CD4-positive, alpha-beta T cell treated with Interleukin-4 for 1 hour (primary cell): ENCODE data around the gene XIAP.
"Not testable (repeated sequence)": the region's sequence is repeated elsewhere in the genome, so short reads cannot be mapped to it uniquely, and the experiment has no call there.

Experiments used
- DNase-seq, 2 donors: peaks; one replicate each; pipeline ENCODE4 v3.0.0-alpha.2; 2020 to 2022

XIAP gene

DNA sequence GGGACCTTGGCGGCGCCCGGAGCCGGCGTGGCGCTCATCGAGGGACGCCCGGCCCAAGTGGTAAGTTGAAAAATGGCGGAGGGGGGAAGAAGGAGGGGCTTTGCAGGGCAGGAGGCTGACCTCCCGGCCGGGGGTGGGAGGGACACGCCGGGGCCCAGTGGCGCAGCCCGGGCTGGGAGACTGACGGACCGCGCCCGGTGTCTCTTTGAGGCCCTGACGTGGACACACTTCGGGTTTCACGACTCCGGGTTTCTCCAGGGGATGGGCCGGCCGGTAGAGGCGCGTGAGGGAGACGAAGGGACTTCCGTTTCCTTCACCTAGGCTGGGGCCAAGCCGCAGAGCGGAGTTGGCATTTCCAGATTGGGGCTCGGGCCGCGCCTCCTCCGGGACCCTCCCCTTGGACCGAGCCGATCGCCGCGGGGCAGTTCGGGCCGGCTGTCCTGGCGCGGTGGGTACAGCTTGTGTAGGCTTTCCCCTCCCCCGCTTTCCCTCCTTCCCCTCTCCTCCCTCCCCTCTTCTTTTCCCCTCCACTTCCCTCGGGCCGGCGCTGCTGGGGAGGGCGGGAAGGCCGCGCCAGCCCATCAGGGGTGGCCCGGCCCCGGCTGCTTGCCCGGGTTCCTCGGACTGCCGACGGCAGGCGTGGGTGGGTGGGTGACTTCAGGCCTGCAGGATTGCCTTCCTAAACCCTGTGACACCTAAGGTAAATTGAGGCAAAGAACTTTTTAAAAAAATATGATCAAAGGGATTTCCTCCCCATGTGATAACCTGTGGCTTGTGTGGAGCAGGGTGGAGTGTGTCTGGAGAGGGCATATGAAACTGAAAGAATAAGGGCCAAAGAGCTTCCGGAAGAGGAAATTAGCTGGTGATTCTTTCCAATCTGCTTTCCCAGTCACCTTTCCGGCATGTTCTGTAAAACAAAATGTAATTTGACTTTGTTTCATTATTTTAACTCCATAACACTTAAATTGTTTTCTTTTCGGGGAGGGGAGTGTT, at the start of gene XIAP:
TSS of gene XIAP (plus strand) at position 208 of the 993 bp plus-strand sequence. CDS start 25,610 bp downstream, outside the sequence.
- DNase-seq, result peak; percentile 77 to 78

DNA sequence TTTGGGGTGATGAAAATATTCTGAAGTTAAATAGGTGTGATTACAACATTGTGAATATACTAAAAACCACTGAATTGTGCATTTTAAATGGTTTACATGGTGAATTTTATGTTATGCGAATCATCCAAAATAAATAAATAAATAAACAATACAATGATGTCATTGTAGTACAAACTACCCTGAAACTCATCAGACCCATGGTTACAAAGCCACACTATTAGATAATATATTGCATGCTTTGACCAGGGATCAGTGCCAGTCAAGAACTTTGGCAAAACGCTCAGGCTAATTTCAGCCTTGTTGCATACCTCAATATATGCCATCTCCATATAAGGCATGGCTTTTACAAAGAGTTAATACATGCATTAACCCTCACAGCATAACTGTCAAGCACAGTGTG, 45.5 kb upstream of the XIAP start:
- no peak for DNase-seq

DNA sequence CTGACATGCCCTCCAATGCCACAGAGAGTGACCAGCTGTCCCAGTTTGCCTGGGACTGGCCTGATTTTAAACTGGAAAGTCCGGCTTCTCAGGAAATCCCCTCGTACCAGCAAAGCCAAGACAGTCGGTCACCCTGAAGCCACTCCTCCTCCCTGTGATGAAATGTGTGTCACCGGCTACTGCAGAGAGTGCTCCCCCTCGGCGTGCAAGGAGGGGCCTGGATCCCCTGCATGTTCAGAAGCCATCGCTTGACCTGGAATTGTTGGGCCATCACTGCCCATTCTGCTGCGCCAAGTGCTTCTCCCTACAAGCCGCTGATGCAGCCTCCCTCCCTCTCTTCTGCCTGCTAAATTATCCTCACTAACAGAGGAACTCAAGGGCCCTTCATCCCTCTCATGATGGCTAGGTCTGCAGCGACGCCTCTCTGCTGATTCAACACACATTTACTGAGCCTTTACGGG, 44.9 kb upstream of the XIAP start:
- not testable (repeated sequence) for DNase-seq

DNA sequence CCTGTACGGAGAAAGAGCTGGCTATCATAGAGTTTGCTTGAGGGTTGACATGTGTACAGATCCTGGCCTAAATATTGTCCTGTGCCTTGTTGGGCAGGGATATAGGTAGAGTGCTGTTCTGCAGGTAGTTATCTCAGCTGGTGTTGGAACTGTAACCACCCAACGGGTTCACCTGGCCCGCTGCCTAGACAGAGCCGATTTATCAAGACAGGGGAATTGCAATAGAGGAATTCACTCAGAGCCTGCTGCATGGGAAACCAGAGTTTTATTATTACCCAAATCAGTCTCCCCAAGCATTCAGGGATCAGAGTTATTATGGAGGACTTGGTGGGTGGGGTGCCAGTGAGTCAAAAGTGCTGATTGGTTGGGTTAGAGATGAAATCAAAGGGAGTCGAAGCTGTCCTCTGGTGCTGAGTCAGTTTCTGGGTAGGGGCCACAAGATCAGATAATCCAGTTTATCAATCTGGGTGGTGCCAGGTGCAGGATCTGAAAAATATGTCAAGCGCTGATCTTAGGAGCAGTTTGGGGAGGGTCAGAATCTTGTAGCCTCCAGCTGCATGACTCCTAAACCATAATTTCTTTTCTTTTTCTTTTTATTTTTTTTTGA, 42.5 kb upstream of the XIAP start:
- DNase-seq, result no peak

DNA sequence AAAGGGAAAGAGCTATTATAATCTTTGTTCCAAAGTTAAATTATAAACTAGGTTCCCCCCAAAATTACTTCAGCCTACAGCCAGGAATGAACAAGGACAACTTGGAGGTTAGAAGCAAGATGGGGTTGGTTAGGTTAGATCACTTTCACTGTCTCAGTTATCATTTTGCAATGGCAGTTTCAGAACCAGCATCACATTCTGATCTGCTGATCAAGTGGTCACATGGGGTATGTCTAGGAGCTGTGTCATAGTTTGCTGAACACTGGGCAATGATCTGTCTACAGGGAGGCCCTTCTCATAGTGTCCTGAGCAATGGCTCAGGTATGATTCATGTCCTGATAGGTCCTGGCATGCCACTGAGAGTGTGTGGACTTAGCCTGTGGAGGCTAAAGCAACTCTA, 41.6 kb upstream of the XIAP start:
- DNase-seq, result no peak

DNA sequence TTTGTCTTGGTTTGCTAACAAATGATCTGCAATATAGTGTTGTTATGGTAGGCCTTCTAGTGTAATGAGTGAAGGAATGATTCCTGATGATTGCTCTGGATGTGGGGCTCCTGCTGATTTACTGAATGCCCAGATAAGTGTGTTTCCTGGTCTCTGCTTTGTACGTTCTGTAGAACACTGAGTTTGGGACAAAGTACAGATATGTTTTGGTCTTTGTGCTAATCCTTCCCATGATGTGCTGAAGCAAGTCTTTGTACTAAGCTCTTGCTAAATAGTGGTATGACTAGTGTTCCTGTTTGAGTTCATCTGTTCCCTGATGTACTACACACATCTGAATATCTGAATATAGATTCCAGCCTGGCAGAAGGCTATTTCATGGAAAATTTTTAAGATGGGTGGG, 36.9 kb upstream of the XIAP start:
- no peak for DNase-seq

DNA sequence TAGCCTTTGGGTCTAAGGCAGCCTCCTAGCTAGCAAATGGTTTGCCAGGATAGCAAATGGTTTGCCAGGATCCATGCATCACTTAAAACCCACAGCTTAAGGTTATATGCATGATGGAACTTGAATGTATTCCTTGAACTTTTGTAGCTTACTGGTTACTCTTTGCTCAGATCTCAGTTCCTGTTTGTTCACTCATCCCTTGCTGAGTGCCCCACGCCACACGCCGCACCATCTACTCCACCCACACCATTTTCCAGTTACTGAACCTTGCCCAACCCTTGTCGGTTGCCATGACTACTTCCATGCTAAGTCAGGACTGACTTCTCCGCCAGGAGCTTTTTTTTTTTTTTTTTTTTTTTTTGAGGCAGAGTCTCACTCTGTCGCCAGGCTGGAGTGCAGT, 29.5 kb upstream of the XIAP start:
- DNase-seq, result peak; percentile 4 to 66

DNA sequence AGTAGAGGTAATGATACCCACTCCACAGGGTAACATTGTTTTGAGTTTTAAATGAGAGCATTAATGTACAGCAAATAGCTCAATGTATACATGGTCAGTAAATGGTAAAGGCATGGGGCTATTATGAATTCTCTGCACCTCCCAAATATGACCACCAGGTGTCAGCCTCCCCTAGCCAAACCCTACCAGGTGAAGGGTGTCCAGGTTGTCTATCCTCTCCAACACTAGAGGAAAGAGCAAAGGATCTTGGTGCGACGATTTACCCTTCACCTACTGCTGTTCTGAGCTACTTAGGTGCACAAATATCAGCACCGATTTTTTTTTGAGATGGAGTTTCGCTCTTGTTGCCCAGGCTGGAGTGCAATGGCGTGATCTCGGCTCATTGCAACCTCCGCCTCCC, 26.5 kb upstream of the XIAP start:
- DNase-seq, result peak; percentile 62 to 71

DNA sequence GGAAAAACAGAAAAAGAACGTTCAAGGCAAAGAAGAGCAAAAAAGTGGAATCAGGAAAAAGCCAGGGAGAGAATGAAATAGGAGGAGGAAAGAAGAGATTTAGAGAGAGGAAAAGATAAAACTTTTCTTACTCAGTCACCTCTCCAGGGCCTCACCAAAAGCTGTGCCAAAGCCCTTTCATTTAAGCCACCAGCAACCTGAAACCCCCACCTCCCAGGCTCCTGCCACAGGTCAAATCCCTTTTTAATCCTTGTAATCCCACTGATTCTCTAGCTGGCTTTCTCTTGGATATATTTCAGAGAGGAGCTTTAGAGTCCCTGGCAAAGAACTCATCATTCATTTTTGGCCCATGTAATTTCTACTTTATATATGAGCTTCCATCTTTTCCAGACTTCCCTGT, 25.7 kb upstream of the XIAP start:
- DNase-seq, result no peak

DNA sequence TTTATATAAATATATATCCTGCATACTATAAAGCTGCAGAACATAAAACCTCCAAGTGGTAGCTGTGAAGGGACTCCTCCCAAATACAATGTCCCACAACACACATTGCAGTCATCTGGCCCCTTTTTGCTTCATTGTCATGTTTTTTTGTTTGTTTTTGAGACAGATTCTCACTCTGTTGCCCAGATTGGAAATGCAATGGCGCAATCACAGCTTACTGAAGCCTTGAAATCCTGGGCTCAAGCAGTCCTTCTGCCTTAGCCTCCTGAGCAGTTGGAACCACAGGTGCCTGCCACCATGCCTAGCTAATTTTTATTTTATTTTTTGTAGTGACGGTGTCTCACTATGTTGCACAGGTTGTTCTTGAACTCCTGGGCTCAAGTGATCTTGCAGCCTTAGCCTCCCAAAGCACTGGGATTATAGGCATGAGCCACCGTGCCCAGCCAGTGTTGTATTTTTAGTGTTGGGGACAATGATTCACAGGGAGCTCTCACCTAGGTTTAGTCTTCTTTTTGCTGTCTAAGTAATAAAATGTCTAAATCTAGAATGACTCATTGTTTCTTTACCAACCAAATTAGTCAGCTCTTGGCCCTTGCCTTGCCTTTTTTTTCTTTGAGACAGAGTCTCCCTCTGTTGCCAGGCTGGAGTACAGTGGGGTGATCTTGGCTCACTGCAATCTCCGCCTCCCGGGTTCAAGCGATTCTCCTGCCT, 24.0 kb upstream of the XIAP start:
- no peak for DNase-seq

DNA sequence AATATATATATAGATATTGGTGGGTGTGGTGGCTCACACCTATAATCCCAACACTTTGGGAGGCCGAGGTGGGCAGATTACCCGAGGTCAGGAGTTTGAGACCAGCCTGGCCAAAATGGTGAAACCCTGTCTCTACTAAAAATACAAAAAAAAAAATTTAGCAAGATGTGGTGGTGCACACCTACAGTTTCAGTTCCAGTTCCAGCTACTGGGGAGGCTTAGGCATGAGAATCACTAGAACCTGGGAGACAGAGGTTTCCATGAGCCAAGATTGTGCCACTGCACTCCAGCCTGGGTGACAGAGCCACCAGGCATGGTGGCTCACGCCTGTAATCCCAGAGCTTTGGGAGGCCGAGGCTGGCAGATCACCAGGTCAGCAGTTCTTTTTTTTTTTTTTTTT, 14.7 kb upstream of the XIAP start:
- not testable (repeated sequence) for DNase-seq

DNA sequence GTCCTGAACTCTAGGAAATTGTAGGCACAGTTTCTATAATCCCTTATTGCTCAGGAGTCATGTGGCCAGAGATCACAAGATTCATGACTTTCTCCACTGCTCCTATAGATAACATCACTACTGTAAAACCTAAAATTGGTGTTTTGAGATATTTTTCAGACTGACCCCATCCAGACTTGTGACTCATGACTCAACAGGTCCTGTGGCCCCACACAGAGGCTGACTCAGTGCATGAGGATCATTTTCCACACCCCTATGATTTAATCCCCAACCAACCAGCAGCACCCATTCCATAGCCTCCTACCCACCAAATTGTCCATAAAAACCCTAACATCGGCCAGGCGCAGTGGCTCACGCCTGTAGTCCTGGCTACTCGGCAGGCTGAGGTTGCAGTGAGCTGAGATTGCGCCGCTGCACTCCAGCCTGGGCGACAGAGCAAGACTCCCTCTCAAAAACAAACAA, 13.2 kb upstream of the XIAP start:
- DNase-seq, result no peak

DNA sequence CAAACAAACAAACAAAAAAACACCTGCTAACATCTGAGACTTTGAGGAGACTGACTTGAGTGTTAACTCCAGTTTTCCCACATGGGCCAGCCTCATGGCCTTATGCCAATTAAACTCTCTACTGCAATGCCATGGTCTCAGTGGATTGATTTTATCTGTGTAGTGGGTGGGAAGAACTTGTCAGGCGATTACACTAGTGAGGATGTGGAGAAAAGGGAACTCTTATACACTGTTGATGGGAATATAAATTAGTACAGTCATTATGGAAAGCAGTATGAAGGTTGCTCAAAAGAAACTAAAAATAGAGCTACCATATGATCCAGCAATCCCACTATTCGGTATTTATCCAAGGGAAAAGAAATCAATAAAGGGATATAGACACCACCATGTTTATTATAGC, 12.8 kb upstream of the XIAP start:
- DNase-seq, result no peak

DNA sequence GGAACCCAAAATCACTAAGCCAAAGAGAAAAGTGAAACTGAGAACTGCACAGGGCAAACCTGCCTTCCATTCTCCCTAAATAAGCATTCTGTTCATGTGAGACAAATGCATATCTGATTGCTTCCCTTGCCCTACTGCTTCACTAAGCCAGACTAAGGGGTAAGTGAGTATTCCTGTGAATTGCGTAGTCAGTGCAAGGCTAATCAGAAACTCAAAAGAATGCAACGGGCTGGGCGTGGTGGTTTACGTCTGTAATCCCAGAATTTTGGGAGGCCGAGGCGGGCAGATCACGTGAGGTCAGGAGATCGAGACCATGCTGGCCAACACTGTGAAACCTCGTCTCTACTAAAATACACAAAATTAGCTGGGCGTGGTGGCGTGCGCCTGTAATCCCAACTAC, 10.8 kb upstream of the XIAP start:
- no peak for DNase-seq

DNA sequence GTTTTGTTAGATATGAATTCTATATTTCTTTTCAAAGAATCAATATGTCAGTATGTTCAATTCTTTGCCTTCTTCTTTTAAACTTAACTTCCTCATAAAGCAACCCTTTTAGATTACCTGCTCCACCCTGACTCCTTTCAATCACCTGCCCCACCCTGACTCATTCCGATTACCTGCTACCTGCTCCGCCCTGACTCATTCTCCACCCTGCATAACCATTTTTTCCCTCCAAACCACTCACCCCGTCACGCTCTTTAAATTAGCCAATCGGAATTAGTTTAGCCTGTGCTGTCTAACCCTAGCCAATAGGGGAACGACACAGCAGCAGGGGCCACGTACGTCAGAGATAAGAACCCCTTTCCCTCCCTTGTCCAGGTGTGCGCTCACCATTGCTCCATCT, 9.9 kb upstream of the XIAP start:
- DNase-seq, result not testable (repeated sequence)

DNA sequence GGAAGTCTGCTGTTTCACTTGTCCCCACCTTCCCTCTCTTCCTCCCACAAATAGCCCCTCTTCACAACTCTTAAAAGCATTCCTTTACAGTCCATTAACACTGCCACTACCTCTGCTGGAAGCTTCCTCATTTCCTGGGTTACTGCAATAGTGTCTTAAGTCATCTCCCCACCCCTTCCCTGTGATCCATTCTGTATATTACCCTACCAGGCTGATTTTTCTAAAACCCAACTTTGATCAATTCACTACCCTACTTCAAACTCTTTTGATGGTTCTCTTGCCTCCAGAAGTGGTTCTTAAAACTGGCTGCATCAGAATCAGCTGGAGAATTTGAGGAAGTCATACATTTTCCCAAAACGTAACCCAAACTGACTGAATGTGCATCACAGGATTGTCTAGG, 8.8 kb upstream of the XIAP start:
- DNase-seq, result no peak

DNA sequence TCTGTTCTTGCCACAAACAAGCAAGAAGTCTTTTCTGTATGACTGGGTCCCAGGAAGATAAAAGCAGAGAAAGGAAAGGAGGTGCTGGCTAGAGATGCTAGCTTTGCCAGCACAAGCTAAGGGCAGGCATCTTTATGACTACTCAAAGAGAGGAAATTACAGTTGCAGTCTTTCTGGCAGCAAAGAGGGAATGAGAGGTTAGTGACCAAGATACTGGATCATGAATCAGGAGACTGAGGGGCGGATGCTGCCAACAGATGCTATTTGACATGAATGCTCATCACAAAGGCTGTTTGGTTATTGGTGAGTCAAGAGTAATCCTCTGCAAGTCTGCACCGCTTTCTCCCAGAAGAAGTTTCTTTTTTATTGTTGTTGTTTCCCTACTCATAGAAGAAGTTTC, 5.5 kb upstream of the XIAP start:
- DNase-seq, result no peak

DNA sequence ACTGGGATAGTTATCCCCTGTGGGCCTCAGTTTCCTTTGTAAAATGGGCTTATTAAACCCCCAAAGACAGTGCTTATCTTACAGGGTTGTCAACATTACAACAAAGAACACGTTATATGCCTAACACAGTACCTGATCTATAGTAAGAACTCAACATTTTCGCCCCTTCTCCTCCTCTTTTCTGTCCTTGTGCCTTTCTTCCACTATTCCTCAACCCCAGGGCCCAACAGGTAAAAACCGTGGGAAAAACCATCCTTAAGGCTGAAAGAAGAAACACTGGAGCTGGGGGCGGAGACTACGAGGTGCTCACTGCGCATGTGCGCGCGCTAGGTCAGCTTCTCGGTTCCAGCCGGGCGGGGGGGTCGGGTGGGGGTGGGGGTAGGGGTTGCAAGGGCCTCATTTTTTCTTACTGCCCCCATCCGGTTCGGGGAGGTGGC, 426 bp upstream of the XIAP start:
- DNase-seq, result no peak

DNA sequence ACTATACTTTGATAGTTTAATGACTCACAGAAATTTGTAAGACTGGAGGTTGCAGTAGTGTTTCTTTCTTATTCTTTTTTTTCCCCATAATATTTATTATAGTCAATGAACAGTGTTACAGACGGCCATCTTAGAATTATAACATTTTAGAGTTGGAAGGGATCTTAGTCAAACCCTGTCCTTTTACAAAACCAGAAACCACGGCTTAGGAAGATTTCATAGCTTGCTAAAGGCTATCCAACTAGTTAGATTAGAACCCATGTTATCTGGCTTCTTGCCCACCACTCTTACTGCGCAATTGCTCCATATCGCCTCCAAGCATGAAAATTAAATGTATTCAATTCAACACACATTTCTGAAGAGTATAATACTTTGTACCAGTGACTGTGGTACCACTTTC, 1.1 kb downstream of the XIAP start:
- no peak for DNase-seq

DNA sequence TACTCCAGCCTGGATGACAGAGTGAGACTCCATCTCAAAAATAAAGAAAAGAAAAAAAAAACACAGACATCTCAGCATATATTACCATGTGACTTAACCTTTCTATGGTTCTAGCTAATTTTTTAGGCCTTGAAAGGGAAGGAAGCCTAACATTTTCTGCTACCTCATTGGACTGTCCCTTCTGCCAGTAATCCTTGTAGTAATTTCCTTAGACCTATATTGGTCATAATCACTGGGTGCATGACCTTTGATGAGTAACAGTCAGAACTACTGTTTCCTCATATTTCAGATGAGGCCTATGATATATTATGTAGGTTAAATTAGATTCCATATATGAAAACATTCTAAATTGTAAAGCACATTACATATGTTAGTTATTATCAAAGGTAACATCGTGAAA, 9.6 kb downstream of the XIAP start:
- DNase-seq, result no peak

DNA sequence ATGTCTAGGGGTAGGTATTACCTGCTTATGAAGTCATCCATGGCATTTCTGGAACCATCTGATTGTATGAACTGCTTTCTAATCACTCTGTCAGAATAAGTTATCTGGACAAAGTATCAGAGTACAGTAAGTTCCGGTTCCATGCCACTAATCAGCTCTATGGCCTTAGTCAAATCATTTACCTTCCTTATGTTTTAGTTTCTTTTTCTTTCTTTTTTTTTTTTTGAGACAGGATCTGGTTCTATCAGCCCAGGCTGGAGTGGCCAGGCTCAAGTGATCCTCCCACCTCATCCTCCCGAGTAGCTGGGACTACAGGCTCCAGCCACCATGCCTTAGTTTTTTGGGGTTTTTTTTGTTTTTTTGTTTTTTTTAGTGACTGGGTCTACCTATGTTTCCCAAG, 11.5 kb downstream of the XIAP start:
- no peak for DNase-seq

DNA sequence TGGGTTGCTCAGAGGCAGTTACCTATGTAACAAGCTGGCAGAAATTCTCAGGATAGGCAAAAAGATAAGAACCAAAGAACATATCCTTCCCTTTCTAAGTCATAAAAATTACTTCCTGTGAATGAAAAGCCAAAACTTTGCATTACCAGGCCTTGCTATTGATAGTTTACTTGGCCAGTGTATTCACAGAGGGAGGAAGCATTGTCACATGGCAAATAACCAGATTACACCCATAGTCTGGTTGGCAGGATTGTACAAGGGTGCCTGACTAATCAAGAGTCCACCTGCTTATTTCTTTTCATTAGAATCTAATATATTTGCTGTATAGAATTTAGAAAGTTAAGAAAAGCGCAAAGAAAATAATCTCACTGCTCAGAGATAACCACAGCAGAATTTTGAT, 14.1 kb downstream of the XIAP start:
- no peak for DNase-seq

DNA sequence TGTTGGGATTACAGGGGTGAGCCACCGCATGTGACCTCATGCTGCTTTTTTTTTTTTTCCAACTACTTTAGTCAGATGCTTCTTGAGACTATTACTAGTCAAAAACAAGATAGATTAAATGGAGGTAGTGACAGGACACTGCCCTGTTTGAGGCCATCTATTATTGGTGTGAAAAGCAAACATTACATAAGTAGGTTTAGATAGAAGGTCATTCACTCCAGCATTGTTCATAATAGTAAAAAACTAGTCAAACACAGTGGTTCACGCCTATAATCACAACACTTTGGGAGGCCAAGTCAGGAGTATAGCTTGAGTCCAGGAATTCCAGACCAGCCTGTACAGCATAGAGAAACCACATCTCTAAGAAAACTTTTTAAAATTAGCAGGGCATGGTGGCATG, 16.3 kb downstream of the XIAP start:
- DNase-seq, result no peak
